ENCODE measurements around the gene TRMT10B.
"Not testable (repeated sequence)": the region's sequence is repeated elsewhere in the genome, so short reads cannot be mapped to it uniquely, and the experiment has no call there.

TRMT10B gene

DNA sequence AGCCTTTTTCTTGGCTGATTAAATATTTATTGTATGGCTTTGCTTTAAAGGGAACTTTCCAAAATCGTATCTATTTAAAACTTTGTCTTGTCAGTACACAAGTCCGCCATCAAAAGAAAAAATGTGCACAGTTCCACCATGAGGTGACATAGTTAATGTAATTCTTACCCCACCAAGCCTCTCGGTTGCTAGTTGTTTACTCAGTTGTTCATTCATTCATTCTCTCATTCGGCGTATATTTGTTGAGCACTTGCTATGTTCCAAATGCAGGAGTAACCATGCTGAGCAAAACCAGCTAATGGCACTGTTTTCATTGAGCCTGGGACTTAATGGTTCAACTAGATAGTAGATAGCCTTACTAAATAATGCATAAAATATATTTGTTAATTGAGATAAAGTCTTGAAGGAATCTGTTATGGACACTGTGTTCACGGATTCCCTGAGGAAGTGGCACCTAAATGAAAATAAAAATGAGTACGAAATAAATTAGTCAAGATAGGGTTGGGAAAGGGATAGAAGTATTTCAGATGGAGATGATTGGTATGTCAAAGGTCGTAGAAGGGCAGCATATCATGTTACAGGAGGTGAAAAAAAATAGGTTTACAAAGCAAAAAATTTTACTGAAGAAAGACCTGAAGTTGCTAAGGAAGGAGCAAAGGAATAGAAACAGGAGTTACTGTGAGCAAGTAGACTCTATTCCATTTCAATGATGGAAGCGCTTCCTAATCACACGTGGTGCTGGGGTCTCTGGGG is 48.5 kb downstream of the TRMT10B start:
- DNase-seq = no peak

DNA sequence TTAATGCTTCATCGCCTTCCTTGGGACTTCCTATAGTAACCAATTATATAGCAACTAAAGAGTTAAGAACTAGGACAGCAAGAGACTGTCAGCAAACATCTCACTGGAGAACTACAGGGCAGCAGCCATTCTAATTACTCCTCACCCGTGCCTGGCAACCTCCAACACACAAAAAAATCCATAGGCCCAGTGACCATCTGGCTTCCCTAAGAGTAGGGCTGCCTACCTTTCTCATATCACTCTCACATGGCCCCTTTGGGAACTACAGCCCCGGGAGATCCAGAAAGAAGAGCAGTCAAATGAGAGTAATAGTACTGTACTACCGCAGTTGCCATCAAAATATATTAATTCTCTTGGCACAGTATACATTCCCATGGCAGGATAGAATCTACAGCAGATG is 52.7 kb downstream of the TRMT10B start:
- DNase-seq = no peak

DNA sequence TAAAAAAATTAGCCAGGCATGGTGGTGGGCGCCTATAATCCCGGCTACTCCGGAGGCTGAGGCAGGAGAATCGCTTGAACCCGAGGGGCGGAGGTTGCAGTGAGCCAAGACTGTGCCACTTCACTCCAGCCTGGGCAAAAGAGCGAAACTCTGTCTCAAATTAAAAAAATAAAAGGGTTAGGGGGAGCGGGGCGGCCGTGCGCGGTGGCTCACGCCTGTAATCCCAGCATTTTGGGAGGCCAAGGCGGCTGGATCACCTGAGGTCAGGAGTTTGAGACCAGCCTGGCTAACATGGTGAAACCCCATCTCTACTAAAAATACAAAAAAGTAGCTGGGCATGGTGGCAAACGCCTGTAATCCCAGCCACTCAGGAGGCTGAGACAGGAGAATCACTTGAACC is 56.1 kb downstream of the TRMT10B start:
- not testable (repeated sequence) for DNase-seq

DNA sequence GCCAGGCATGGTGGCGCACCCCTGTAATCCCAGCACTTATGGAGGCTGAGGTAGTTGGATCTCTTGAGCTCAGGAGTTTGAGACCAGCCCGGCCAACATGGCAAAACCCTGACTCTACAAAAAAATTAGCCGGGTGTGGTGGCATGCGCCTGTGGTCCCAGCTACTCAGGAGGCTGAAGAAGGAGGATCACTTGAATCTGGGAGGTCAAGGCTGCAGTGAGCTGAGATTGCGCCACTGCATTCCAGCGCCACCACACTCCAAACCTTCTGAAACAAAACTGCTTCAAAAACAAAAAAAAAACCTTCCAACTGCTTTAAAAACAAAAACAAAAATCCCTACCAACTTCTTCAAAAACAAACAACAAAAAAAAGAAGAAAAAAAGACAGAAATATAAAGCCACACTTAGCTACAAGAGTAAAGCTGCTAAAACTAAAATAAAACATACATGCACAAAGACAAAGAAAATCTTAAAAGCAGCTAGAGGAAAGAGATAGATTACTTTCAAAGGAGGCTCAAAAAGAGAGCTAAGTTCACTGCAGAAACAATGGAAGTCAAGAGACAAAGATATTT is 58.4 kb downstream of the TRMT10B start:
- DNase-seq = no peak

DNA sequence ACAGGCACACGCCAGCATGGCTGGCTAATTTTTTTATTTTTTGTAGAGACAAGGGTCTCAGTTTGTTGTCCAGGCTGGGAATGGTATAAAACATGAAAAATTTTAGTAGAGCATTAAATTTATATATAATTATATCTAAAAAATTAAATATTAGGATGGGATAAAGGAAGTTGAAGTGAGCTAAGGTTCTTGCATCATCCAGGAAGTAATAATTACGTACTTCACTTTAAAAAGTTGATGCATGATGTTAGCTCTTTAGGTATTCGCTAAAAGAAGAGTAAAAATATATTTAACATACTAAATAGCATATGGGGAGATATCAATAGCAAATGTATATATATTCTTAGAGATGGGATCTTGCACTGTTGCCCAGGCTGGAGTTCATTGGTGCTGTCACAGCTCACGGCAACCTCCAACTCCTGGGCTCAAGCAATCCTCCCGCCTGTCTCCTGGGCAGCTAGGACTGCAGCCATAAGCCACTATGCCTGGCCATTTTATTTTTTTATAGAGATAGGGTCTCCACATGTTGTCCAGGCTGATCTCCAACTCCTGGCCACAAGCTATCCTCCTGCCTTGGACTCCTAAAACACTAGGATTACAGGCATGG is 59.3 kb downstream of the TRMT10B start:
- DNase-seq = no peak

DNA sequence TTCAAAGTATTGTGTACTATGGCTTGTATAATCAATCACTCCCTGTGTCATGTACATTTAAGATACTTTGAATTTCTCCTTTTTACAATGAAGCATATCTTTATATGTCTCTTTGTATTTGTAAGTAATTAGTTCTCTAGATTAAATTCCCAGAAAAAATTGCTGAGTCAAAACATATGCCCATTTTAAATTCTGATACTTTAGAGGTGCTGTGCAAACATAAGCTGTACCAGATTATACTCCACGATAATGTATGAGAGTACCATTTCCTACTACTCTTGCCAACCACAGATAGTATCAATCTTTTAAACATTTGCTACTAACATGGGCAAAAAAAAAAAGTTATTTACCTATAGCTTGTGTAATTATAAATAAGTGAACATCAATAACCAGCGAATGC is 65.2 kb downstream of the TRMT10B start:
- no peak for DNase-seq

DNA sequence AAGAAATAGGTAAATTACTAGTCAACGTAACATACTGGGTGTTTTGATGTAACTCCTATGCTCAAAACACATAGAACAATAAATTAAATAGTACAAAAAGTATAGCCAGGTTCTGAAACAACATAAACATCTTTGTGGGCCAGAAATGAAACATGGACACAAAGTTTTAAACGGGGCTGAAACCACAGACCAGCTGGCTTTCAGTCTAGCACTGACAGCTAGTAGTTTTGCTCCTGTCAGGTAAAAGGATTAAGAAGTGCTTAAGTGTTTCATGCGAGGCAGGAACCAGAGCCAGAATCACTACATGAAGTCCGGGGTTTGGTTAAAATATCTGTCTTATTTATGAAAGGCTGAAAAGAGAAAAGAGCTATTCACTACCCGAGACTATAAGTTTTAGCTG is 66.5 kb downstream of the TRMT10B start:
- no peak for DNase-seq

DNA sequence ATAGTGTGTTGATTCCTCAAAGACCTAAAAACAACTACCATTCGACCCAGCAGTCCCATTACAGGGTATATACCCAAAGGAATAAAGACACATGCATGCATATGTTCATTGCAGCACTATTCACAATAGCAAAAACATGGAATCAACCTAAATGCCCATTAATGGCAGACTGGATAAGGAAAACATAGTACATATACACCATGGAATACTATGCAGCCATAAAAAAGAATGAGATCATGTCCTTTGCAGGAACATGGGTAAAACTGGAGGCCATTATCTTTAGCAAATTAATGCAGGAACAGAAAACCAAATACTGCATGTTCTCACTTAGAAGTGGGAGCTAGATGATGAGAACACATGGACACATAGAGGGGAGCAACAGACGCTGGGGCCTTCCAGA is 71.6 kb downstream of the TRMT10B start:
- DNase-seq = not testable (repeated sequence)

DNA sequence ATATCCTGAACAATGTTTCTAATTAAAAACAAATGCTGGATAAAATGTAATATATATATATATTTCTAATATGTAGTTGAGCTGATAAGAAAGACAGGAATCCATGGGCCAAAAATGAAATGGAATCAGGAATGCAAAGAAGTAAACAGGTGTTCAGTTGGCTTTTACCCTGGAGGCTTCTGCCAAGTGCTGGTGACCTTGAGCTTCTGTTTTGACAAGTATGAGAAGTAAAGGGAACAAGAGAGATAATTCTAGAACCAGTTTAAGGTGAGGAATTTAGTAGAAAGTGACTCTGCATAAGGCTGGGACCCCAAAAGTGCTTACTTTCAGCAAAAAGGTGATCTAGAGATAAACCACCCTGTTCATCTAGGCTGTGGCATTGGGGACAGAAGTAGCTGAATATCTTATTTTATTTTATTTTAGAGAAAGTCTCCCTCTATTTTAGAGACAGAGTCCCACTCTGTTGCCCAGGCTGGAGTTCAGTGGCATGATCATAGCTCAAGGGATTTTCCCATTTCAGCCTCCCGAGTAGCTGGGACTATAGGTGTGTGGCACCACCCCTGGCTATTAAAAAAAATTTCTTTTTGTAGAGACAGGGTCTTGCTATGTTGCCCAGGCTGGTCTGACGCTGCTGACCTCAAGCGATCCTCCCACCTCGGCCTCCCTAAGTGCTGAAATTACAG is 74.0 kb downstream of the TRMT10B start:
- DNase-seq = no peak
